GM10266 (cell line): ENCODE data around the gene LRRN3.

Experiments used
- DNase-seq: peaks from one replicate; pipeline ENCODE4 v3.0.0; 2012; ENCODE audit errors: extremely low spot score
- TF ChIP-seq, protein P1 (sequence below): IDR thresholded peaks from 2 replicates; pipeline ENCODE4 v1.5.1; 2012; ENCODE audit warnings: mild to moderate bottlenecking, low read depth; ENCODE audit not compliant: control insufficient read depth, insufficient read depth; ENCODE audit errors: missing control alignments

LRRN3 gene

DNA sequence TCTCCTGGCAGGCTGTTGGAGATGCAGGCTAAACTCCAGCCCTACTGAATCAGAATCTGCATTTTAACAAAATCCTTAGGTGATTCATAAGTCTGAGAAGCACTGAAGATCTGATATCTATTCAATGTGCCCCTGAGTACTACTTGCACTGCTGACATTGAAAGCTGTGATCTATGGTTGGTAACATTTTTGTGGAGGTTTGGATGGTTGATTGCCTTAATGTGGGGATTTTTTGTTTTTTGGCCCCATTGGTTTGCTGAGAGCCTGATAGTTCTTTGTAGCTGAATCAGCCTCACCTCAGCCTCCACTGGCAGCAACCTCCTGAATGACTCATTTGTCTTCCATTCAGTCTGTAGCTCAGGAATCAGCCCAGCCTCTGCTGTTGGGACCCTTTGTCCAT lies 14.7 kb upstream of the LRRN3 start:
- DNase-seq = no peak

DNA sequence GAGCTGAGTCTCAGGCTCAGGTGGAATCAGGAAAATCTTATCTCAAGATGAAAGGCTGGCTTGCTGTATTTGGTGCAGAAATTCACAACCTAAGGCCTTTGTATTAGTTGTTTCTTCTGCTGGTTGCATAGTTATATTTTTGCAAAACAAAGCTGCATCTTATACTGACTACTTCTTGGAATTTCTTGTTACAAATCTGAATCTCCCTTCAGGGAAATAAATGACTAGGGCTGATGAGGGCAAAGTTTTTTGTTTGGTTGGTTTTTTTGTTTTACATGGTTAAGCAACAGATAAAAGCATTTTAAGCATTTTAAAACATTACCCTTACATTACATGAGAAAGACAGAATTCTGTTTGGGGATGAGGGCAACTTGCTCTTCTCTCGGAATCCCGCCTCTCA lies 13.9 kb upstream of the LRRN3 start:
- DNase-seq = no peak
- TF ChIP-seq, protein P1, sequence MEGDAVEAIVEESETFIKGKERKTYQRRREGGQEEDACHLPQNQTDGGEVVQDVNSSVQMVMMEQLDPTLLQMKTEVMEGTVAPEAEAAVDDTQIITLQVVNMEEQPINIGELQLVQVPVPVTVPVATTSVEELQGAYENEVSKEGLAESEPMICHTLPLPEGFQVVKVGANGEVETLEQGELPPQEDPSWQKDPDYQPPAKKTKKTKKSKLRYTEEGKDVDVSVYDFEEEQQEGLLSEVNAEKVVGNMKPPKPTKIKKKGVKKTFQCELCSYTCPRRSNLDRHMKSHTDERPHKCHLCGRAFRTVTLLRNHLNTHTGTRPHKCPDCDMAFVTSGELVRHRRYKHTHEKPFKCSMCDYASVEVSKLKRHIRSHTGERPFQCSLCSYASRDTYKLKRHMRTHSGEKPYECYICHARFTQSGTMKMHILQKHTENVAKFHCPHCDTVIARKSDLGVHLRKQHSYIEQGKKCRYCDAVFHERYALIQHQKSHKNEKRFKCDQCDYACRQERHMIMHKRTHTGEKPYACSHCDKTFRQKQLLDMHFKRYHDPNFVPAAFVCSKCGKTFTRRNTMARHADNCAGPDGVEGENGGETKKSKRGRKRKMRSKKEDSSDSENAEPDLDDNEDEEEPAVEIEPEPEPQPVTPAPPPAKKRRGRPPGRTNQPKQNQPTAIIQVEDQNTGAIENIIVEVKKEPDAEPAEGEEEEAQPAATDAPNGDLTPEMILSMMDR = no peak

More for the DNA sequence above, 14.7 kb upstream of the LRRN3 start:
- TF ChIP-seq, protein P1 = no peak

DNA sequence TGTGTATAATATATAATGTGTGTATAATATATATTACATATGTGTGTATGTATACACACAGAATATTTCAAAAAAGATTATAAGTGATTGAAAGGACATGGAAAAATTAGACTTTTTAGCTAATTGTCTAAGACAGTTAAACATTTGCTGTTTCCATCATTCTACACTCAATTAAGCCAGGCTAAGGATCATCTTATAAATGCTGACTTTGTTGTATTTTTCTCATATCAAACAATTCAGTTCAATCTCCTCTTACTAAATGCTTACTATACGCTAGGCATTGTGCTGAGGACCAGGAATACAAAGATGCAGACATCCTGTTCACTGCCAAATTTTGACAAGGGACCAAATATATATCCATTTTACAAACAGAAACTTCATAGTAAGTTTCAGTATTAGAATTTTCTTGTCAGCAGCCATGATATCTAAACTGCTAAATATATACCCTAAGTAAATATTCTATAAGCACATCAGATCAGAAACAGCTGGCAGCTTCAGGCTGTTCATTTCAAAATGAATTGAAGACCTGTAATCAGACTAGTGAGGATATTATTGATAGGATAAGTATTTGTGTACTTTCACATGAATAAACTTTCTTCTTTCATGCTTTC lies 10.3 kb upstream of the LRRN3 start:
- TF ChIP-seq, protein P1 = no peak
- DNase-seq = no peak

DNA sequence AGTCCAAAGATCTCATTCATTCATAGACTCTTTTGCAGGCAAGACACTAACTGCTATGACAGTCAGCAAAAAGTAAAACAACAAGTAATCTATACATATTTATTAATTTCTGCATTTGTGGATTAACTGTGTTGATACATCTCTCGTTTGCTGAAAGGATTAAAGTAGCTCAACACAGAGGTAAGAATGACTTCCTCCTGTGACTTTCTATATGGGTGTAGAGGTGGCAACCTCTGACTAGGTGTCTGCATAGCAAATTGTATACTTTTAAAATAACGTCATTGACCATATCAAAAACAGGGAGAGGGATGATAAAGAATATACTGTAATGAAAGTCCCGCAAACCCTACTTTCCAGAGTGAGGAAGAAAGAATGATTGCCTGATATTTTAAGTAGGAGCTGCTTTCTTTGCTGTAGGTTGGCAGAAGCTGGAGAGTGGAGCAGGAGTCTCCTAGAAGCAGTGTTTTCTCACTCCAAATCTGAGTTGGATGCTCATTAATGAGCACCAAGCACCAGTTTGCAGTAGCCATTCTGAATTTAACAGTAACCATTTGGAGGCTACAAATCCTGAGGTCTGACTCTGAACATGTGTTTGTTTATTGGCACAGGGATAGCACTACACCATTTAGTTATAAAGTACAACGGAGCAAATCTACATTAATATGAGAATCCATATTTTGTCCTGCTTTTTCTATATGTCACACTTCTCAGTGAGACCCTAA lies 9.2 kb upstream of the LRRN3 start:
- DNase-seq = no peak

DNA sequence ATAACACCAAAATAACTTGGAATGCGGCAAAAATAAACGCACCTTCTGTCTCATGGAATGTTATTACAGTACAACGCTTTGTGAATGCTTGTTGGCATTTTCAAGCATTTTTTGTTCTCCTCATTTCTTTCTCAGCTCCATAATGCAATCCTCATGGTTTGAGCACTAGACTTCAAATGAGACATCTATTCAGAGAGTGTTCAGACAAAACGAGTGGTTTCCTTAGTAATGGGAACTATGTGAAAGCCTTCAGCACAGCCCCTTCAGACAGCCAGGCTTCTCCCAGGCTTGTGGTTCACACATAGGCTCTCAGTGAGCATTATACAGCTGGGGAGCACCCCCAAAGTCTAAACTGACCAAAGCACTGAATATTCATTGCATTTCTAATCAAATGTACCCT lies 8.6 kb upstream of the LRRN3 start:
- DNase-seq = no peak
- TF ChIP-seq, protein P1 = no peak

More for the DNA sequence above, 9.2 kb upstream of the LRRN3 start:
- TF ChIP-seq, protein P1 = no peak

DNA sequence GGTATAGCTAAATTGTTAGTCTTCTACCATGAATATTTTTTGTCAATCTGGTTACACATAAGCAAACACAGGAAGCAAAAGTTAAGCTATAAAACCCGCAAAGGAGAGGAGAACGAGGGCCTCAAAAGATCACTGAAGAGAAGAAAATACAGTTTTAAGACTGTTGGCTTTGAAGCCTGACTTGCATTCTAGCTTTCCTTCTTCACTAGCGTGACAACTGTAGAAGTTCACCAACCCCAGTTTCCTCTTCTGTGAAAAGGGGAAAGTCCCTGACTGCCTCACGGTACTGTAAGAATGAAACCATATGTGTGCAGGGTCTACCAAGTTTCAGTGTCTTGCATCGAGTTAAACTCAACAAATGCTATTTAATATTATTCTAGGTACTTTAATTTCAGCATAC lies 7.5 kb upstream of the LRRN3 start:
- peak; percentile 60 for DNase-seq
- TF ChIP-seq, protein P1 = no peak

DNA sequence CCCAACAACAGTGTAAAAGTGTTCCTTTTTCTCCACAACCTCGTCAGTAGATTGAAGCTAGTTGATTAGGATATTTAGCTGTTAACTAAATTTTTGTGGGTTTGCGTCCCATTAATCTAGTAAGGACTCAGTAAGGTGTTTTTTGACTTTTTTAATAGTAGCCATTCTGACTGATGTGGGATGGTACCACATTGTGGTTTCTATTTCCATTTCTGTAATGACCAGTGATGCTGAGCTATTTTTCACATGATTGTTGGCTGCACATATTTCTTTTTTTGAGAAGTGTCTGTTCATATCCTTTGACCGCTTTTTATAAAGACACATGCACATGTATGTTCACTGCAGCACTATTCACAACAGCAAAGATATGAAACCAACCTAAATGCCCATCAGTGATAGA lies 5.6 kb upstream of the LRRN3 start:
- no peak for DNase-seq
- TF ChIP-seq, protein P1 = no peak
